ENCODE measurements around the gene EHF.
"Not testable (repeated sequence)": the region's sequence is repeated elsewhere in the genome, so short reads cannot be mapped to it uniquely, and the experiment has no call there.

EHF gene

DNA sequence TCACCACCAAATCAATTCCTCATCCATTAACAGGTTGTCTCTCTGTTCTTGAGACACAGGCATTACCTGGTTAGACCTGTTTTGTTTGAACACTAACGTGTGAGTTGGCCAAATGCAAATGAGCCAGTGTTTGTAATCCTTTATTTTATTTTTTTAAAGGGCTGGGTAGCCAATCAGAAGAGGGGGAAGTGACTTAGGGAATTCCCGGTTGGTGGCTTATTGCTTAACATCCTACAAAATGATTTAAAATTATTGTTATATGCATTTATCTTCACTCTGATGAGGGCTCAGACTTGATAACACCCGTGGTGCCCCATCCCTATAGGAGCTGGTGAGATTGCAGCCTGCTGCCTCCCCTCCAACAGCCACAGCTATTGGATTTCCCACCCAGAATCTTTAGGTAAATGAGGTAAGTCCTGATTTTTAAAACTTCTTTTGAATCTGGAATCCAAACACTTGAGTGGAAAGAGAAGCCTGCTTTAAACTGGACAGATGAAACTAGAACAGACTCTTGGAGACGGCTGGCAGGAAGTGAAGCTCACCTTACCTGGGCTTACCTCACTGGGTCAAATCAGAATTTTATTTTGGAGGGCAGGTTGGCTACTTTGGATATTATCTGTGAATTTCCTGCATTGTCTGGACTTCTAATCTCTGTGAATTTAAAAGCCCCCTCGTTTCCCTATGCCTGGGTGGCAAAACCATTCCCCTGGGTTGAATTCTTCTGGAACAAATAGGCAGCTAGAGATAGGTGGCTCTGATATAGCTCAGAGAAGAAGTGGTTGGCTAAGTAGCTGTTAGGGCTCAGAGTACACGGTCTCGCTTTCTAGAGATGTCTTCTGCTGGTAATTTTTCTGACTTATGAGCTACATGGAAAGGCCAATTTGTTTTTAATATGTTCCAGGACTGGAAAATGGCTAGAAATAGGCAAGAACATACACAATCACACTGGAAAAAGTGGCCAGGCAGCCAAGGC, at the start of gene EHF:
Gene EHF (plus strand): TSS at position 274 of the 973 bp plus-strand sequence. CDS start 21,538 bp downstream, outside the sequence.
- DNase-seq (ENCODE audit: low read depth) = no peak

DNA sequence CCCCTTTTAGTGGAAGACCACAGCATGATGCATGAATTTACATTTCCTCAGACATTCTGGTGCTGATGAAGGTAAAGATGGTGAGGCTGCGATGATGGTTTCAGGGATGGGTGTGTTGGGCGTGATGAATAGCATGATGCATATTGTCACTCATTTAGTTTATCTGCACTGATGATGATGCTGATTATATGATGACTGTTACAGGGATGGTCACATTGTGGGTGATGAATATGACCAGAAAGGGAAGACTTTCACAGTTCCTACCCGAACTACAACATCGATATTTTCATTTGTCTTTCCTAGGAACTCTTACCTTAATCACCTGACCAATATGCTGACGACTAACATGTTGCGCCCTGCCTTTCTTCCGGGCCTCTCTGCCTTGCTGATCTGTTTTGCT, 47.4 kb upstream of the EHF start:
- DNase-seq (ENCODE audit: low read depth) = no peak
- no peak overlapping the region for H3K4me3 ChIP-seq (ENCODE audit: low read depth, low read length)

More for the DNA sequence above, at the start of gene EHF:
- H3K4me3 ChIP-seq (ENCODE audit: low read depth, low read length) = no peak within 1 kb of the TSS

DNA sequence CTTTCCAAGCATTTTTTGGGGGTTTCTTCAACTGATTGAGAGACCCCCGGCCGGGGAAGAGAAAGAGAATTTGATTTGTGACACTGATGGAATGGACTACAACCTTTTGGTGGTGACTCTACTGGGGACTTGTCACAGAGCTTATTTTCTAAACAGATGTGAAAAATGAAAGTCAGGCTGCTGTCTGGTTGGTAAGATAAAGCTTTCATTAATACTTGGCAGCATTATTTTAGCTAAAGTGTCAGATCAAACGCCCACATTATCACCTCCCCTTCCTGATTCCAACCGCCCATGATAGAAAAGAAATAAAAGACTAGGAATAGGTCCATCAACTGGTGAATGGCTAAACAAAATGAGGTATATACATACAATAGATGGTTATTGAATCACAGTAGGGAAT, 45.6 kb upstream of the EHF start:
- H3K4me3 ChIP-seq (ENCODE audit: low read depth, low read length) = no peak overlapping the region
- DNase-seq (ENCODE audit: low read depth) = no peak

DNA sequence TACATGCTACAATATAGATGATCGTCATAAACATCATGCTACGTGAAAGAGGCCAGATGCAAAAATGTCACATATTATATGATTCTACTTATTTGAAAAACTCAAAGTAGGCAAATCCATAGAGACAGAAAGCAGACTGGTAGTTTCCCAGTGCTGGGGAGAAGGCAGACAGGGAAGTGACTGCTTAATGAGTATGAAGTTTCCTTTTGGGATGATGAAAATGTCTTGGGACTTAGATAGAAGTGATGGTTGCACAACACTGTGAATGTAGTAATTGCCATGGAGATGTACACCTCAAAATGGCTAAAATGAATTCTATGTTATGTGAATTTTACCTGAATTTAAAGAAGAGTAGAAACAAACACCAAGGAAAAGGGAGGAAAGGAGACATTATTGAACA, 45.2 kb upstream of the EHF start:
- no peak for DNase-seq (ENCODE audit: low read depth)
- no peak overlapping the region for H3K4me3 ChIP-seq (ENCODE audit: low read depth, low read length)

DNA sequence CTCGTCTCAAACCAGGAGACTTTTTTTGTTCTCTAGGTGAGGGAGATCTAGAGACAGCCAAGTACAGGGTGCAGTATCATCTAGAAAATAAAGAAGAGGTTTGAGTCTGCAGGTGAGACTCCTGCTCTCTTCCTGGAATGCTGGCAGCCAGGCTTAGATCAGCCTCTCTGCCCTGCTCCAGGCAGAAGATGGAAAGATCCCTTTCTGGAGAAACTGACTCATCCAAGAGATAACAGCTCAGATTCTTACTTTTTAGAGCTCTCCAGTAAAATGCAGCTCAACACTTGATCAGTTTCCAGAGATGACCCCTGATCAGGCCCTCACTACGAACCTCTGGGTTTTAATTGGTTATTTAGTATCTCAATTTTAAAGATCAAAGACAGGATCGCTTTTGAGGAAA, 44.6 kb upstream of the EHF start:
- no peak for DNase-seq (ENCODE audit: low read depth)
- H3K4me3 ChIP-seq (ENCODE audit: low read depth, low read length) = no peak overlapping the region

DNA sequence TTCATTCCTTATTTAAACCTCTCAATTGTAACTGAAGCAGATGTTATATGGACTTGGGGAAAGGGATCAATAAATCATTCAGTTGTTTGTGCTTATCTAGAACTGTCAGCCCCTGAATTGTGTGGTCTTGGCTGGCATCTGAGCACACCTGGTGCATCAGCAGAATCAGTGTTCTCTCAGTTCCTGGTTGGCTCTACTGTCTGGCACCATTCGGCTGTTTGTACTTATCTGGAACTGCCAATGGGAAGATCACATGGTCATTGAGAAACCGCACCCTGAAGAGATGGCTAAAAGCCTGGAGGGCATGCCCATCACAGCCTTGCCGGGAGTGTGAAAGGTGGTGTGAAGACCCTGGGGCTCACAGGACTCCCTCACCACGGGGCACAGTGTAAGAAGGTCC, 37.1 kb upstream of the EHF start:
- no peak overlapping the region for H3K4me3 ChIP-seq (ENCODE audit: low read depth, low read length)
- no peak for DNase-seq (ENCODE audit: low read depth)

DNA sequence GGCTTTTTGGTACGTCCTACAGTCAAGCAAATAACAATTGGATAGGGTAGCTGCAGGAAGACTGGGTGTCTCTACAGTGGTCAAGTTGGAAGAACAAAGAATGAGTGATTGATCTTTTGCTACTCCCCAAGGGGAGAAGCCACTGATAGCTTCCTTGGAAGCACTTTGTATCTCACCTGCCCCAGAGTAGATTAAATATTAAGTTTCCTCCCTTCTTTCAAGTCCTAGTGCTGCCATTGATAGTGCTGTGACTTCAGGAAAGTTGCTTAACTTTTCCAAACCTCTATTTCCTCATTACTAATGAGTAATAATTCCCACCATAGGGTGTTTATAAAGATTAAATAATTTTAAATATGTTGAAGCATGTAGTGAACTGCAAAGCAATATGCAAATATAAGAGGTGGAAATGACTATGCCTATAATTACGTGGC, 35.6 kb upstream of the EHF start:
- no peak overlapping the region for H3K4me3 ChIP-seq (ENCODE audit: low read depth, low read length)
- DNase-seq (ENCODE audit: low read depth) = no peak

DNA sequence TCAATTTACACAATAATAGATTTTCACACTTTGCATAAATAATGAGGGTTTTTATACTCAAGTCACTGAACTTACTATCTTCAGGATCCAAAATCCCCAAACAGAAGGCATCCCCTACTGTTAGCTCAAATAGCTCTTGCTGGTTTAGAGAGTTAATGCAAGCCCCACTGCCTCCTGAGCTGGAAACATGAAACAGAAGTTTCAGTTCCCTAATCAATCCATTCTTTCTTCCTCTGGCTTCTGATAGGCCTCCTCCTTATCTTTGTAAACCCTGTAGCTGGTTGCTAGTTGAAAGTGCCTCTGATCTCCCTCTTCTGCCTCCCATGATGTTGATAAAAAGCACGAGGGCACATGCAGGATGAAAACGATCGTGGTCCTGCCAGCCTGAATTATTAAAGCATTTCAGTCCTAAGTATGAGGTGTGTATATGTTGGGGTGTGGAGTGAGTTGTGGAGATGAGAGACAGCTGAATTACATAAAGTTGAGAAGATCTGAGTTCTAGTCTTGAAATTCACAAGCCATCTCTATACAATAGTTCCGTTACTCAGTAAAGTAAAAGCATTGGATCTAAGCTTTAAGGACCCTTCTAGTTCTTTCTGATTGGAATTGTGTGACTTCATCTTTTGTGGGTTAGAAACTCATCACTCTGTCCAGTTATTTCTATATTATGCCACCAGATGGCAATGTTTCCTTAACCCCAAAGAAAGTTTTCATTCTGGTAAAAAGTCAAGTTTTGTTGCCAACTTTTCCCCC, 35.0 kb upstream of the EHF start:
- DNase-seq (ENCODE audit: low read depth) = peak; percentile 20
- peak overlapping the region; percentile 21 for H3K4me3 ChIP-seq (ENCODE audit: low read depth, low read length)

DNA sequence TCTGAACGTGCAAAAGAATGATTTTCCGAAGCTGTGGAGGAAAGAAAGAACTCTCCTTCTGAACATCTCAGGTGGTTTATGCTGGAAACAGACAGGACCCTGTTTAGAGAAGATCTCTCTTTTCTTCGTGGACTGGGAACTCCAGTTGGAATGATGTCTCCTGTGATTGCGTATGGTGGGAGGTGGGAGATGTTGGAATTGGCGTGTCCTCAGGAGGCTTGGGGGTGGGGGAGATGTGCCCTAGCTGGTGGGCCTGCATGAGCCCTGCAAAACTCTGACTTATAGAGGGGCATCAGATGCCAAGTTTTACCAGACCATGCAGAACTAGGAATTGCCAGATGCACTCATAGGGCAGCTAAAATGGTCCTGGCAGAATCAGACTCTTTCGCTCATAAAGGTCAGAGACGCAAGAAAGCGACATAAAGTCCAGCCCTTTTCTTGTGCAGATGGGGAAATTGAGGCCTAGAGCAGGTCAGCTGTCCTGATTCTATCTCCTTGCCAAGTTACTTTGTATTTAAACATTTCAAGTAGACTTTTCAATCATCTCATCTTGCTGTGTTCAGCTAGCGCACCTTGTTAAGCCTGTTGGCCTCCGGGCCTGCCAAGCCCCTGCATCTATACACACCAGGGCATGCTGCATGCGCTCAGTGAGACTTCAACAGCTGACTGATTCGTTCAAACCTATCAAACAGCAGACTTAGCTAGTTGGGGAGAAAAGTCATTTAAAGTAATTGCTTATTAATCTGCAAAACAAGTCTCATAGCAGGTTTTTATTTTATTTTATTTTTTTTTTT, 34.2 kb upstream of the EHF start:
- no peak for DNase-seq (ENCODE audit: low read depth)
- H3K4me3 ChIP-seq (ENCODE audit: low read depth, low read length) = no peak overlapping the region

DNA sequence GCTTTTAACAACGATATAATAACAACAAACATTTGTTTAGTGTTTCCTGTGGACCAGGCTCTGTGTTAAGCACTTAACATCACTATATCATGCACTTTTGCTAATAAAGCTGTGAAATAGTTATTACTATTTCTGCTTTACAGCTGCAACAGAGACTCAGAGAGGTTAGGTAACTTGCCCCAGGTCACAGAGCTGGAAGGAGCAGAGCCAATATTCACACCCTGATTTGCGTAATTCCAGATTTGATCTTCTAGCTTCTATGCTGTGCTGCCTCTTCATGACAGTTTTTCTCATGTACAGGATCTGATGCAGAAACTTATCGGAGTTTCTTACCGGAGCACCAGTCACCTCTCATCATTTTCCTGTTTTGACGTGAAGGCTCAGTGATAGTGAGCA, 33.6 kb upstream of the EHF start:
- DNase-seq (ENCODE audit: low read depth) = no peak
- H3K4me3 ChIP-seq (ENCODE audit: low read depth, low read length) = no peak overlapping the region

DNA sequence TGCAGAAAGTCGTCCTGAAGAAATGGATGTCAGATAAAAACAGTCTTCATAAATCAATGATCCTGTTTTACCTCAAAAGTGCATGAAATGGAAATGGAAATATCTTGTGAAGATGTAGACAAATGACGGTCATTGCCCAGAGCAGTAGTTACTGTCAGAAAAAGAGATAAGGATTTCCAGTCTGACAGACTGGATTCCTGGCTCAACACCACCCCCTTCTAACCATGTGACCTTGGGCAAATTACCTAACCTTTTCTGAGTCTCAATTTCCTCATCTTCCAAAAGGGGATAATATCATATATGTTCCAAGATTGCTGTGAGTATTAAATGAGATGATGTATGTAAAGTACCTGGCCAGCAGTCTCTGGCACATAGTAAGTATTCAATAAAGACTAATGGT, 32.9 kb upstream of the EHF start:
- no peak overlapping the region for H3K4me3 ChIP-seq (ENCODE audit: low read depth, low read length)
- DNase-seq (ENCODE audit: low read depth) = no peak

DNA sequence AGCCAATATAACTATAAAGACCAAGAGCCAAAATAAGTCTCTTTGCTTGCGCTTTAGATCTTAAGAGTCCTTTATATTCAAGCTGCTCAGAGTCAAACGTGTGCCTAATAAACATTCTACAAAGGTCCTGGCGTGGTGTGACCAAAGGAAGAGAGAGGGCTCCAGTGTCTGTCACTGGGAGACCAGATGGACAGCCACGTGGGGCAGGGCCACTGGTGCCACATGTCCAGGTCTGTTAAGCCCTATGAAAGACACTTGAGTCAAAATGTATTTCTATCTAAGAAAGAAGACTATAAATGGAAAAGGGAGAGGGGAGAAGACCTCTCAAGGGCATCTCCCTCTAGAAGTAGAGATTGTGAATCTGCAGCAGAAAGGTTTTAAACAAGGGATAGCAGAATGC, 32.2 kb upstream of the EHF start:
- no peak overlapping the region for H3K4me3 ChIP-seq (ENCODE audit: low read depth, low read length)
- no peak for DNase-seq (ENCODE audit: low read depth)

DNA sequence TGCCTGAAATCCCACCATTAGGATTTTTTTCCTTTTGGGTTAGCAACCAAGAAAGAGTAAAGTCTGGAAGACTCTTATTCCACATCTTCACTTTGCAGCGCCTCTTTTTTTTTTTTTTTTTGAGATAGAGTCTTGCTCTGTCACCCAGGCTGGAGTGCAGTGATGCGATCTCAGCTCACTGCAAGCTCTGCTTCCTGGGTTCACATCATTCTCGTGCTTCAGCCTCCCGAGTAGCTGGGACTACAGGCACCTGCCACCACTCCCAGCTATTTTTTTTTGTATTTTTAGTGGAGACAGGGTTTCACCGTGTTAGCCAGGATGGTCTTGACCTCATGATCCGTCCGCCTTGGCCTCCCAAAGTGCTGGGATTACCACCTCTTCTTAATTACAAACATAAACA, 31.7 kb upstream of the EHF start:
- not testable (repeated sequence) for DNase-seq (ENCODE audit: low read depth); H3K4me3 ChIP-seq (ENCODE audit: low read depth, low read length)

DNA sequence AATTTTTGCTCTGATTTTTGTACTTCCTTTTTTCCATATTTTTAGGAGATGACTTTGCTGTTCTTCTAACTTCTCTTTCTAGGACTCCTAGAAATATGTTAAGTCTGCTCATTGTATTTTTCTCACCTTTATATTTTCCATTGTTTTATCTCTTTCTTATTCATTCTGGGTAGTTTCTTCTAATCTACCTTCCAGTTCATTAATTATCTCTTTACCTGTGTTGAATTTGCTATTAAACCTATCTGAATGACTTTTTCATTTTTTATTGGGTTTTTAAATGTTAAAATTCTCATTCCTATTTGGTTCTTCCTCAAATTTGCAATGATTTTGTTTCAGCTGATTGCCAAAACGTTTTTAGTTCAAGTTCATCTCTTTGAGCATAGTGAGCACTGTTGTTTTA, 27.8 kb upstream of the EHF start:
- H3K4me3 ChIP-seq (ENCODE audit: low read depth, low read length) = no peak overlapping the region
- no peak for DNase-seq (ENCODE audit: low read depth)

DNA sequence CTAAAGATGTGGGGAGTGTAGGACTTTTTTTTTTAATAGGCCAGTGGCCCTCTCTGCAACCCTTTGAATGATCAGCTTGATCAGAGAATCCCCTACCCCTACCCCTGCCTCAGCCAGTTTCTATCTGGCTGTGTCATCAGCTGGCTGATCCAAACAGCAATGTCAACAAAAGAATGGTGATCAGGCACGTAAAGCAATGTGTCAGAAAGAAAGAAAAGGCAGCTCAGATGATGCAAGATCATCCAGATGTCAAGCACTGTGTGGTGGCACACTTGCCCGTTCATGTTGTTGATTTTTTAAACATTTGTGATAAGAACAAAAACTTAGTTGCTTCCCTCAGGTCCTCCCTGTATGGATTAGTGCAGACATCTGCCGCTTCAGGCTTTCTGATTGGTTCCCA, 26.3 kb upstream of the EHF start:
- no peak for DNase-seq (ENCODE audit: low read depth)
- H3K4me3 ChIP-seq (ENCODE audit: low read depth, low read length) = no peak overlapping the region

DNA sequence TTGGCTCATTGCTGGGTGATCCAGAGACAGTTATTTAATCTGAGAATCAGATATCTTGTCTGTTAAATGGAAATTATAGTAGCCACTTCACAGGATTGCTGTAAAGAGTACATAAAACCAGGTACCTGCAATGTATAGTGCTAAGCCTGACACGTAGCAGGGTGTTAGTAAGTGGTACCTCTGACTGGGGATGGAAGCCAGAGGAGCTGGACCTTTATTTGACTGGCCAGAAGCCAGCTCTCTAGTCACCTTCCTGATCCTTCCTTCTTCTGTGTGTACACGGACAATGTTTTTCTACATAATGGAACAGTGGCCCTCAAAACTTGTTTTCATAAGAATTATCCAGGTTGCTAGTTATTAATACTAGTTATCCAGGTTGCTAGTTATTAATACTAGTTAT, 25.5 kb upstream of the EHF start:
- no peak overlapping the region for H3K4me3 ChIP-seq (ENCODE audit: low read depth, low read length)
- DNase-seq (ENCODE audit: low read depth) = no peak

DNA sequence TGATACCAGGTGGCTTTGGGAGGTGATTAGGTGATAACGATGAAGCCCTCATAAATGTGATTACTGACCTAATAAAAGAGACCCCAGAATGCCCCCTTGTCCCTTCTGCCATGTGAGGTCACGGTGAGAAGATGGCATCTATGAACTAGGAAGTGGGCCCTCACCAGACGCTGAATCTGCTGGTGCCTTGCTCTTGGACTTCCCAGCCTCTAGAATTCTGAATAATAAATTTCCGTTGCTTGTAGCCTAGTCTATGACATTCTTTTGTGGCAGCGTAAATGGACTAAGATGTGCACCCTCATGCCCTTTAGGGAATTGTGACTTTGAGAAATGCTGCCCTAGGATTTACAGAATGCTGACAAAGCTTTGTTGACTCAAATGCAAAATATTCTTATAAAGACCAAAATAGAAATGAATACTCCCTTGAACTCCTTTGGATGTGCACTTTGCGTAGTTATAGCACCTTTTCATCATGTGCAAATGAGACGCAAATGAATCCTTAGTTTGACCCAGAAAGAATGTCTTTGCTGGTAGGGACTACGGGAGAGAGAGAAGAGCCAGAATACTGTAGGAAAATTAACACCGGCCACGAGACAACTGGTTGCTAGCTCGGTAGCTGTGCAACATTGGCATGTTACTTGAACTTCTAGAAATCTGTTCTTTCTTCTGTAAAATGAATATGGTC, 24.8 kb upstream of the EHF start:
- no peak overlapping the region for H3K4me3 ChIP-seq (ENCODE audit: low read depth, low read length)
- no peak for DNase-seq (ENCODE audit: low read depth)

DNA sequence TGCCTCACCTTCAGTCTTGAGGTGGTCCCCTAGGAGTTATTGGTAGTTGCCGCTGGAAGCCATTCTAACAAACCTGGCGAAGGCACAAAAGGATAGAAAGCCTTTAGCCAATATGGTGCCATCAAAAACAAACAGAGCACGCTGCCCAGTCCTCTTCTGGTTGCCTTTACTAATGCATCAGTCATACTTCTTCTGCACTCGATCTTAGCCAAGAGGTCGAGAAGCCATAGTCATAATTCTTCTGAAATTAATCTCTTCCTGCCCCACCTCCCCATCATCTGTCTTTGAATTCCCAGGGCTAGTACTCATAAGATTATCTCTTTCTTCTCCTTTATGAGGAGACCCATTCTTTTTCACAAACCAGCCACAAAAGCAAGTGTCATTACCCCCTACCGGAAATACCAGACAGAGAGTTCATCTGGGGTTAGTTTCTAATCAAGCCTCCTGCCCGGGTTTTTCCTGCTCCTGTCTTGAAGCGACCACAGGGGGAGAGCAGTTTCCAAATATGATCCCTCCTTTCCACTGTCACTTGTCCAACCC, 21.4 kb upstream of the EHF start:
- H3K4me3 ChIP-seq (ENCODE audit: low read depth, low read length) = no peak overlapping the region
- peak; percentile 36 for DNase-seq (ENCODE audit: low read depth)
